PC-3 (cell line): ENCODE measurements around the gene GHDC. TPM values are rescaled to one million over a fixed set of nuclear protein-coding genes. Genes with fewer than 3 reads are reported as not detected.
"Not testable (repeated sequence)": the region's sequence is repeated elsewhere in the genome, so short reads cannot be mapped to it uniquely, and the experiment has no call there.

Source experiments
- ATAC-seq: fragments of 200-7000 bp; cut with Tn5 transposase; 2 replicates; pipeline ENCODE4 v1.9.1; 2020; ENCODE audit warnings: mild to moderate bottlenecking, moderate library complexity
- BruUV-seq: library from RNA; stranded (reverse); fragments of 400-500 nt; replicated peaks from 2 replicates; lab custom pipeline; 2021; lab: Mats Ljungman, UMichigan
- CTCF ChIA-PET: fragments of 300-600 bp; sonication (Branson Sonifier 250); formaldehyde crosslinking; loops from one replicate; lab custom pipeline; 2022; ENCODE audit warnings: antibody characterized with exemption; lab: Charles Lee
- POLR2A ChIA-PET: fragments of 300-600 bp; sonication (Branson Sonifier 250); formaldehyde crosslinking; loops from one replicate; lab custom pipeline; 2022; ENCODE audit warnings: antibody characterized with exemption; ENCODE audit not compliant: unreplicated experiment; lab: Charles Lee
- DNase-seq: peaks from one replicate; pipeline ENCODE4 v3.0.0-alpha.2; 2015
- H2AFZ ChIP-seq: fragments of 300-600 bp; sonication (generic); 2 replicates; pipeline ENCODE4 v1.6.0; 2016; ENCODE audit warnings: antibody characterized with exemption, low read length
- H3F3A ChIP-seq: fragments of 300-600 bp; sonication (generic); one replicate; pipeline ENCODE4 v1.6.0; 2017; ENCODE audit warnings: antibody characterized with exemption, low read length, control low read depth, mild to moderate bottlenecking; ENCODE audit not compliant: unreplicated experiment
- H3K27ac ChIP-seq: fragments of 300-600 bp; sonication (generic); 2 replicates; pipeline ENCODE4 v1.5.1; 2016; ENCODE audit warnings: mild to moderate bottlenecking, low read length
- H3K27me3 ChIP-seq: fragments of 300-600 bp; sonication (generic); 2 replicates; pipeline ENCODE4 v1.6.1; 2016; ENCODE audit warnings: low read length, mixed read lengths
- H3K36me3 ChIP-seq: fragments of 300-600 bp; sonication (generic); 2 replicates; pipeline ENCODE4 v1.6.1; 2016; ENCODE audit warnings: low read depth, mixed run types, low read length, mixed read lengths
- H3K4me1 ChIP-seq: fragments of 300-600 bp; sonication (generic); 2 replicates; pipeline ENCODE4 v1.5.1; 2016; ENCODE audit warnings: low read length; ENCODE audit not compliant: insufficient read depth
- H3K4me2 ChIP-seq: fragments of 300-600 bp; sonication (generic); 2 replicates; pipeline ENCODE4 v1.6.0; 2016; ENCODE audit warnings: low read length
- H3K4me3 ChIP-seq: fragments of 300-600 bp; sonication (generic); 2 replicates; pipeline ENCODE4 v1.5.1; 2016; ENCODE audit warnings: mild to moderate bottlenecking, low read length, mixed read lengths
- H3K79me2 ChIP-seq: fragments of 300-600 bp; sonication (generic); 2 replicates; pipeline ENCODE4 v1.6.1; 2017; ENCODE audit warnings: low read length, mixed read lengths
- H3K9ac ChIP-seq: fragments of 300-600 bp; sonication (generic); 2 replicates; pipeline ENCODE4 v1.6.0; 2016; ENCODE audit warnings: mild to moderate bottlenecking, low read length
- H3K9me2 ChIP-seq: fragments of 300-600 bp; sonication (generic); replicated peaks from 2 replicates; pipeline ENCODE4 v1.6.1; 2016; ENCODE audit warnings: mixed run types, low read length, mixed read lengths
- H3K9me3 ChIP-seq: fragments of 300-600 bp; sonication (generic); 2 replicates; pipeline ENCODE4 v1.6.1; 2016; ENCODE audit warnings: low read length, mixed read lengths
- H4K20me1 ChIP-seq: fragments of 300-600 bp; sonication (generic); 2 replicates; pipeline ENCODE4 v1.6.1; 2016; ENCODE audit warnings: low read length, mixed read lengths
- CTCF ChIP-seq: fragments of 300-600 bp; sonication (generic); conservative IDR thresholded peaks from 2 replicates; pipeline ENCODE4 v1.5.1; 2017; ENCODE audit warnings: antibody characterized with exemption, low read depth, mild to moderate bottlenecking, low read length
- EZH2 ChIP-seq: fragments of 300-600 bp; sonication (generic); IDR thresholded peaks from one replicate; pipeline ENCODE4 v1.6.1; 2017; ENCODE audit warnings: antibody characterized with exemption, mild to moderate bottlenecking, low read length; ENCODE audit not compliant: unreplicated experiment
- EZH2phosphoT487 ChIP-seq: fragments of 300-600 bp; sonication (generic); IDR thresholded peaks from 2 replicates; pipeline ENCODE4 v1.6.1; 2018; ENCODE audit warnings: mild to moderate bottlenecking, antibody characterized with exemption, low read length, borderline replicate concordance
- intact Hi-C: fragments of 100-400 bp; cut with micrococcal nuclease; formaldehyde crosslinking; loops from 2 replicates; pipeline ENCODE4 v1.9.0; 2023
- total RNA-seq: library from RNA; depleted of rRNA; stranded (reverse); fragments of >200 nt; gene quantifications from 2 replicates; pipeline ENCODE4 v1.2.3, GENCODE V29; 2014

The GHDC gene
- total RNA-seq, 1 experiment from 2014 or later: not detected

GRCh38 chr17:42241871-42242270, 47.6 kb upstream of the GHDC start:
- CTCF ChIA-PET: no interaction called here
- POLR2A ChIA-PET: no interaction called here
- DNase-seq (no peak), ATAC-seq (no peak)
- H3K79me2 ChIP-seq: no peaks in the 10 kb centered on the region
- no peak overlapping the region for H2AFZ ChIP-seq
- no peaks in the 10 kb centered on the region for H3K4me1 ChIP-seq
- no peak overlapping the region for H3K9ac ChIP-seq
- no peaks in the 10 kb centered on the region for H3F3A ChIP-seq
- BruUV-seq: no TSS peak
- H3K27ac ChIP-seq: no peak overlapping the region
- no peak overlapping the region for H3K4me3 ChIP-seq
- no peaks in the 10 kb centered on the region for H4K20me1 ChIP-seq
- no peaks in the 10 kb centered on the region for H3K27me3 ChIP-seq
- TF ChIP-seq EZH2 (no peak), CTCF (no peak), EZH2phosphoT487 (no peak)
- H3K36me3 ChIP-seq: no peaks in the 10 kb centered on the region
- H3K9me3 ChIP-seq: no peaks in the 10 kb centered on the region
- intact Hi-C loops: no loop called here
- H3K9me2 ChIP-seq: no peaks in the 10 kb centered on the region
- no peak overlapping the region for H3K4me2 ChIP-seq

GRCh38 chr17:42240863-42241262, 46.6 kb upstream of the GHDC start:
- H4K20me1 ChIP-seq, H3F3A ChIP-seq, H3K27ac ChIP-seq, DNase-seq, H3K9ac ChIP-seq, H3K9me3 ChIP-seq, H2AFZ ChIP-seq, H3K4me1 ChIP-seq, ATAC-seq, H3K9me2 ChIP-seq, POLR2A ChIA-PET, H3K36me3 ChIP-seq, intact Hi-C loops, H3K4me3 ChIP-seq, H3K79me2 ChIP-seq, H3K27me3 ChIP-seq, CTCF ChIA-PET, BruUV-seq, H3K4me2 ChIP-seq: not testable (repeated sequence)

- H3K79me2 ChIP-seq: no peaks in the 10 kb centered on the region
- intact Hi-C loops: no loop called here
- no peaks in the 10 kb centered on the region for H3K27me3 ChIP-seq
- POLR2A ChIA-PET: no interaction called here
- no peaks in the 10 kb centered on the region for H3K9me2 ChIP-seq
- H3K27ac ChIP-seq: no peak overlapping the region
- CTCF ChIA-PET: no interaction called here
- H2AFZ ChIP-seq: no peak overlapping the region
- H3K4me3 ChIP-seq: no peak overlapping the region
- H3K36me3 ChIP-seq: no peaks in the 10 kb centered on the region
- no peaks in the 10 kb centered on the region for H3K4me1 ChIP-seq
- DNase-seq (no peak), ATAC-seq (no peak)
- BruUV-seq: no TSS peak
- no peaks in the 10 kb centered on the region for H4K20me1 ChIP-seq
- H3K9ac ChIP-seq: no peak overlapping the region
- no peaks in the 10 kb centered on the region for H3K9me3 ChIP-seq
- H3F3A ChIP-seq: no peaks in the 10 kb centered on the region
- TF ChIP-seq EZH2phosphoT487 (no peak), EZH2 (no peak), CTCF (no peak)
- no peak overlapping the region for H3K4me2 ChIP-seq
Observed at GRCh38 chr17:42240201-42240600, 45.9 kb upstream of the GHDC start.

GRCh38 chr17:42239576-42239975, 45.3 kb upstream of the GHDC start:
- DNase-seq, ATAC-seq, BruUV-seq, H3K4me1 ChIP-seq, H3K27ac ChIP-seq, H2AFZ ChIP-seq, POLR2A ChIA-PET, CTCF ChIA-PET, H3K79me2 ChIP-seq, H3K9me3 ChIP-seq, H3K4me2 ChIP-seq, H4K20me1 ChIP-seq, H3K36me3 ChIP-seq, H3K27me3 ChIP-seq, H3K9me2 ChIP-seq, intact Hi-C loops, H3K9ac ChIP-seq, H3F3A ChIP-seq, H3K4me3 ChIP-seq: not testable (repeated sequence)
